Measurements from ENCODE around the gene GPR65. TPM values are rescaled to one million over a fixed set of nuclear protein-coding genes. Genes with fewer than 3 reads are reported as not detected.

The GPR65 gene
- total RNA-seq, 1 donor: under 0.01 TPM

GRCh38 chr14:88002421-88003075 lies 2.4 kb upstream of the GPR65 start:
- no peak for DNase-seq (ENCODE audit: low read depth)
- TF ChIP-seq CTCF (IDR thresholded peaks at IDR 0.05; ENCODE audit: insufficient read depth, low read depth, low read length): no peak
- H3K4me3 ChIP-seq (ENCODE audit: low read depth, low read length): no peak overlapping the region

- DNase-seq (ENCODE audit: low read depth): no peak
- H3K4me3 ChIP-seq (ENCODE audit: low read depth, low read length): no peak overlapping the region
- TF ChIP-seq CTCF (IDR thresholded peaks at IDR 0.05; ENCODE audit: insufficient read depth, low read depth, low read length): no peak
Measured at GRCh38 chr14:88003425-88003824, 1.5 kb upstream of the GPR65 start.

- H3K4me3 ChIP-seq (ENCODE audit: low read depth, low read length): no peak overlapping the region
- TF ChIP-seq CTCF (IDR thresholded peaks at IDR 0.05; ENCODE audit: insufficient read depth, low read depth, low read length): no peak
- no peak for DNase-seq (ENCODE audit: low read depth)
Measured at GRCh38 chr14:88004506-88005036, 364 bp upstream of the GPR65 start.

- DNase-seq (ENCODE audit: low read depth): no peak
- no peak overlapping the region for H3K4me3 ChIP-seq (ENCODE audit: low read depth, low read length)
- no peak for TF ChIP-seq CTCF (IDR thresholded peaks at IDR 0.05; ENCODE audit: insufficient read depth, low read depth, low read length)
Measured at GRCh38 chr14:88005978-88006851, 1.3 kb downstream of the GPR65 start.

GRCh38 chr14:88007608-88008007 lies 2.7 kb downstream of the GPR65 start:
- TF ChIP-seq CTCF (IDR thresholded peaks at IDR 0.05; ENCODE audit: insufficient read depth, low read depth, low read length): no peak
- H3K4me3 ChIP-seq (ENCODE audit: low read depth, low read length): no peak overlapping the region
- no peak for DNase-seq (ENCODE audit: low read depth)

- no peak overlapping the region for H3K4me3 ChIP-seq (ENCODE audit: low read depth, low read length)
- no peak for DNase-seq (ENCODE audit: low read depth)
- TF ChIP-seq CTCF (IDR thresholded peaks at IDR 0.05; ENCODE audit: insufficient read depth, low read depth, low read length): no peak
Measured at GRCh38 chr14:88008039-88008742, 3.3 kb downstream of the GPR65 start.
